ENCODE data around the gene TOP3A. TPM values are rescaled to one million over a fixed set of nuclear protein-coding genes. Genes with fewer than 3 reads are reported as not detected.

The TOP3A gene
- polyA plus RNA-seq, 1 donor: 26.7 TPM

- DNase-seq (ENCODE audit: low read depth): no peak
These were observed 80.8 kb downstream of the TOP3A start for GRCh38 chr17:18233803-18234518.

- no peak for DNase-seq (ENCODE audit: low read depth)
These were observed 83.6 kb downstream of the TOP3A start for GRCh38 chr17:18231164-18231563.

- DNase-seq (ENCODE audit: low read depth): no peak
These were observed 84.3 kb downstream of the TOP3A start for GRCh38 chr17:18230288-18231141.

GRCh38 chr17:18229771-18230170, 85.0 kb downstream of the TOP3A start:
- no peak for DNase-seq (ENCODE audit: low read depth)

- DNase-seq (ENCODE audit: low read depth): no peak
These were observed 85.5 kb downstream of the TOP3A start for GRCh38 chr17:18229254-18229653.

GRCh38 chr17:18228176-18228682, 86.6 kb downstream of the TOP3A start:
- DNase-seq (ENCODE audit: low read depth): no peak

- DNase-seq (ENCODE audit: low read depth): no peak
These were observed 87.2 kb downstream of the TOP3A start for GRCh38 chr17:18227635-18228034.

- DNase-seq (ENCODE audit: low read depth): no peak
These were observed 88.4 kb downstream of the TOP3A start for GRCh38 chr17:18226284-18226945.

- no peak for DNase-seq (ENCODE audit: low read depth)
These were observed 89.0 kb downstream of the TOP3A start for GRCh38 chr17:18225642-18226283.

GRCh38 chr17:18225121-18225641, 89.6 kb downstream of the TOP3A start, which contains the start of gene LLGL1:
LLGL1 (plus strand) TSS chr17:18225635; CDS start chr17:18225683, 48 bp downstream.
- peak; percentile 74 for DNase-seq (ENCODE audit: low read depth)

- no peak for DNase-seq (ENCODE audit: low read depth)
These were observed 90.2 kb downstream of the TOP3A start for GRCh38 chr17:18224387-18225120.

GRCh38 chr17:18224053-18224386, 90.8 kb downstream of the TOP3A start:
- DNase-seq (ENCODE audit: low read depth): no peak

Other genes starting within 250 kb of the TOP3A start
- 24.9 TPM for gene DRG2, start 227.0 kb downstream of the TOP3A start, polyA plus RNA-seq (ENCODE audit: insufficient read length)
- 1.2 TPM for gene MYO15A, start 206.2 kb downstream of the TOP3A start, polyA plus RNA-seq (ENCODE audit: insufficient read length)
- gene ALKBH5, start 131.2 kb downstream of the TOP3A start, polyA plus RNA-seq (ENCODE audit: insufficient read length): 62.8 TPM
- 20.8 TPM for gene LLGL1, start 89.4 kb downstream of the TOP3A start, polyA plus RNA-seq (ENCODE audit: insufficient read length)
- gene FLII, start 56.3 kb downstream of the TOP3A start, polyA plus RNA-seq (ENCODE audit: insufficient read length): 146 TPM
- 14.9 TPM for gene MIEF2, start 54.3 kb downstream of the TOP3A start, polyA plus RNA-seq (ENCODE audit: insufficient read length)
- 7.6 TPM for gene SMCR8, start 299 bp upstream of the TOP3A start, polyA plus RNA-seq (ENCODE audit: insufficient read length)
- 9.9 TPM for gene SHMT1, start 48.6 kb upstream of the TOP3A start, polyA plus RNA-seq (ENCODE audit: insufficient read length)
- not detected for gene EVPLL, start 62.8 kb upstream of the TOP3A start, polyA plus RNA-seq (ENCODE audit: insufficient read length)
- gene LGALS9C, start 161.8 kb upstream of the TOP3A start, polyA plus RNA-seq (ENCODE audit: insufficient read length): not detected

Data from forelimb muscle (tissue), 1 donor.